MCF 10A (cell line): ENCODE data around the gene PTPN5. TPM values are rescaled to one million over a fixed set of nuclear protein-coding genes. Genes with fewer than 3 reads are reported as not detected.

Experiments used
- total RNA-seq: library from RNA; stranded (reverse); gene quantifications from 2 replicates; pipeline ENCODE4 v1.2.3, GENCODE V29; 2022

The PTPN5 gene
- total RNA-seq, 1 experiment from 2014 or later, result not detected

Other genes starting within 250 kb of the PTPN5 start
- gene UEVLD, start 203.1 kb downstream of the PTPN5 start, total RNA-seq, result 22.8 and 24.8 TPM in 2 replicates
- 2.4 and 4.0 TPM in 2 replicates for gene MISFA, start 192.0 kb downstream of the PTPN5 start, total RNA-seq
- 26.8 and 30.2 TPM in 2 replicates for gene SPTY2D1, start 157.5 kb downstream of the PTPN5 start, total RNA-seq
- 0.30 and 0.49 TPM in 2 replicates for gene TMEM86A, start 93.0 kb downstream of the PTPN5 start, total RNA-seq
- not detected in 2 replicates for gene IGSF22, start 65.6 kb downstream of the PTPN5 start, total RNA-seq
- gene MRGPRX1, start 147.6 kb upstream of the PTPN5 start, total RNA-seq, result not detected in 2 replicates